GM10248 (cell line): Measurements from ENCODE around the gene WIPF2.
"Not testable (repeated sequence)": the region's sequence is repeated elsewhere in the genome, so short reads cannot be mapped to it uniquely, and the experiment has no call there.

Experiments
- CTCF ChIA-PET: fragments of 300-600 bp; sonication (Branson Sonifier 250); formaldehyde crosslinking; extraction: SDS; loops from one replicate; lab custom pipeline; 2021; ENCODE audit warnings: antibody characterized with exemption; lab: Yijun Ruan, JAX
- POLR2A ChIA-PET: fragments of 350-650 bp; sonication (Branson Sonifier 250); formaldehyde crosslinking; extraction: SDS; loops from one replicate; lab custom pipeline; 2020; ENCODE audit warnings: antibody characterized with exemption; lab: Yijun Ruan, JAX
- DNase-seq: peaks from one replicate; pipeline ENCODE4 v3.0.0; 2012; ENCODE audit errors: extremely low spot score
- TF ChIP-seq, protein P1 (sequence below): IDR thresholded peaks from 2 replicates; pipeline ENCODE4 v1.5.1; 2012; ENCODE audit warnings: mild to moderate bottlenecking, low read depth; ENCODE audit errors: extremely low read depth, missing control alignments, control extremely low read depth

Gene WIPF2

DNA sequence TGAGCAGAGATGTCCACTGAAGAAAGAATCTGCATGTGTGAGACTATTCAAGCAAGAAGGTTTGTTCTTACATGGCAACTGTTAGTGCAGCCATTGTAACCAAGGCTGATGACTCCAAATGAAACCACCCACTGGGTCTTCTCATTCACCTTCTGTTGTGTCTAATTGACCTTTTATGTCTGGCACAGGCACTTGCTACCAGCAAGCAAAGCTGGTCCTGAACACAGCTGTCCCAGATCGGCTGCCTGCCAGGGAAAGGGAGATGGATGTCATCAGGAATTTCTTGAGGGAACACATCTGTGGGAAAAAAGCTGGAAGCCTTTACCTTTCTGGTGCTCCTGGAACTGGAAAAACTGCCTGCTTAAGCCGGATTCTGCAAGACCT is 72.2 kb downstream of the WIPF2 start:
- TF ChIP-seq, protein P1, sequence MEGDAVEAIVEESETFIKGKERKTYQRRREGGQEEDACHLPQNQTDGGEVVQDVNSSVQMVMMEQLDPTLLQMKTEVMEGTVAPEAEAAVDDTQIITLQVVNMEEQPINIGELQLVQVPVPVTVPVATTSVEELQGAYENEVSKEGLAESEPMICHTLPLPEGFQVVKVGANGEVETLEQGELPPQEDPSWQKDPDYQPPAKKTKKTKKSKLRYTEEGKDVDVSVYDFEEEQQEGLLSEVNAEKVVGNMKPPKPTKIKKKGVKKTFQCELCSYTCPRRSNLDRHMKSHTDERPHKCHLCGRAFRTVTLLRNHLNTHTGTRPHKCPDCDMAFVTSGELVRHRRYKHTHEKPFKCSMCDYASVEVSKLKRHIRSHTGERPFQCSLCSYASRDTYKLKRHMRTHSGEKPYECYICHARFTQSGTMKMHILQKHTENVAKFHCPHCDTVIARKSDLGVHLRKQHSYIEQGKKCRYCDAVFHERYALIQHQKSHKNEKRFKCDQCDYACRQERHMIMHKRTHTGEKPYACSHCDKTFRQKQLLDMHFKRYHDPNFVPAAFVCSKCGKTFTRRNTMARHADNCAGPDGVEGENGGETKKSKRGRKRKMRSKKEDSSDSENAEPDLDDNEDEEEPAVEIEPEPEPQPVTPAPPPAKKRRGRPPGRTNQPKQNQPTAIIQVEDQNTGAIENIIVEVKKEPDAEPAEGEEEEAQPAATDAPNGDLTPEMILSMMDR: no peak
- no peak for DNase-seq
- POLR2A ChIA-PET: interaction anchor here (0.7 kb wide), 1 partner anchor 60 kb away, joined by 4 read pairs; no protein-coding TSS in a partner anchor
- CTCF ChIA-PET: interaction anchor here (0.8 to 30.0 kb wide), 19 partner anchors 7 to 279 kb away, joined by 3 to 604 read pairs (median 6); partner anchors contain the start of genes GJD3 and RARA

DNA sequence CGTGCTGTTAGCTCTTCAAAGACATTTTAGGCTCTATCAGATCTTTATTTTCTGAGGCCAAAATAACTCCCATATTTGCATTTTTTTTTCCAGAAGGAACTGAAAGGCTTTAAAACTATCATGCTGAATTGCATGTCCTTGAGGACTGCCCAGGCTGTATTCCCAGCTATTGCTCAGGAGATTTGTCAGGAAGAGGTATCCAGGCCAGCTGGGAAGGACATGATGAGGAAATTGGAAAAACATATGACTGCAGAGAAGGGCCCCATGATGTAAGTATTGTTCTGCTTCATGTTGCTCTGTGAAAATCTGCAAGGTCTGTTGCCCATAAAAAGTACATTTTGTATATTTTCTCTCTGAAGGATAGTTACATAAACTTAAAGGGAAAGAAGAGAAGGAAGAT is 74.3 kb downstream of the WIPF2 start:
- TF ChIP-seq, protein P1: no peak
- CTCF ChIA-PET: interaction anchor here (1.1 to 30.0 kb wide), 11 partner anchors 10 to 180 kb away, joined by 3 to 604 read pairs (median 5); partner anchors contain the start of genes GJD3 and RARA
- POLR2A ChIA-PET: no interaction called here
- no peak for DNase-seq

DNA sequence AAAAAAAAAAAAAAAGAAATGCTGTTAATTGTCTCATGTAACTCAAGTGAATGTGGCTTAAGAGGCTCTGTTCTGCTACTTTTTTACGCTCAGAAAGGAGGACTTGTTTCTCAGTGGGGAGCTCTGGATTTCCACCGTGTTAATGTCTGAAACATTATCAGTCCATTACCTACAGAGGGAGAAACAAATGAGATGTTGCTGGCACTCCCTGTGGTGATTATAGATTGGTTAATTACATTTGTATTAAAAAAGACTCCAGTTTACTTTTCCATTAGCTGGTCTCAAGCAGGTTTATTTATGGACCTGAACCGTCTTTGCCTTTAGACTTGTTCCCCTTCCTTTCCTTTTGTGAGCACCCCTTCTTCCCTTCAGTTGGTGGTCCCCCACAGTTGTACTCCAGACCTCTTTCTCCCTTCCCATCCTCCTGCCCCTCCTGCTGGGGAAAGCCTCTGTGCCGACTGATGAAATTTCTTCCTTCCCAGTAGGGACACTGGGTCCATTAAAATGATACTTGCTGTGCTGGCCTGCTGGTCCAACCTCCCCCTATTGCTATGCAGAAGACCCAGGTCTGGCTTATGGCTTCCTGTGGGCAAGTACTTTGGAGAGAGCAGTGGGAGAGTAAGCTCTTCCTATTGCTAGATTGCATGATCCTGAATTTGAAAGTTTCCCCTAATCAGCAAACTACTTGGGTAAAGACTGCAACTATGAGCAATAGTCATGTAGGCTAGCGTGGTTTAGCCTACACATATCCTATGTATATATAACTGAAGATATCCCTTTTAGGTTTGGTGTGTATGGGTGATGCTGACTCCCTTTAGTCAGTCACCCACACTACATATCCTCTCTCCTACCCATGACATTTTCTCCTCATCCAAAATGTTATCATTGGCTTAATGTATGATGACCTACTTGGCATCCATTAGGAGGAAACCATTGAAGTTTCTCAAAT is 76.7 kb downstream of the WIPF2 start:
- TF ChIP-seq, protein P1: no peak
- ChIA-PET POLR2A (no interaction called here), CTCF (interaction anchor here (0.8 to 30.0 kb wide), 6 partner anchors 8 to 181 kb away, joined by 3 to 604 read pairs (median 4); partner anchors contain the start of genes GJD3 and WIPF2)
- no peak for DNase-seq

GRCh38 chr17:40297511-40297910 is 78.4 kb downstream of the WIPF2 start:
- POLR2A ChIA-PET: interaction anchor here (0.6 kb wide), 1 partner anchor 1396 kb away, joined by 4 read pairs; no protein-coding TSS in a partner anchor
- no peak for DNase-seq
- CTCF ChIA-PET: interaction anchor here (1.6 to 30.0 kb wide), 2 partner anchors 59 to 79 kb away, joined by 4 to 604 read pairs; partner anchors contain the start of genes GJD3 and WIPF2
- TF ChIP-seq, protein P1: no peak

GRCh38 chr17:40298726-40299125 is 79.6 kb downstream of the WIPF2 start:
- TF ChIP-seq, protein P1: no peak
- ChIA-PET POLR2A (interaction anchor here (0.6 kb wide), 1 partner anchor 80 kb away, joined by 4 read pairs; the partner anchor contains the start of gene WIPF2), CTCF (interaction anchor here (0.8 to 30.0 kb wide), 7 partner anchors 8 to 101 kb away, joined by 3 to 604 read pairs (median 5); partner anchors contain the start of genes GJD3 and RARA)
- no peak for DNase-seq

DNA sequence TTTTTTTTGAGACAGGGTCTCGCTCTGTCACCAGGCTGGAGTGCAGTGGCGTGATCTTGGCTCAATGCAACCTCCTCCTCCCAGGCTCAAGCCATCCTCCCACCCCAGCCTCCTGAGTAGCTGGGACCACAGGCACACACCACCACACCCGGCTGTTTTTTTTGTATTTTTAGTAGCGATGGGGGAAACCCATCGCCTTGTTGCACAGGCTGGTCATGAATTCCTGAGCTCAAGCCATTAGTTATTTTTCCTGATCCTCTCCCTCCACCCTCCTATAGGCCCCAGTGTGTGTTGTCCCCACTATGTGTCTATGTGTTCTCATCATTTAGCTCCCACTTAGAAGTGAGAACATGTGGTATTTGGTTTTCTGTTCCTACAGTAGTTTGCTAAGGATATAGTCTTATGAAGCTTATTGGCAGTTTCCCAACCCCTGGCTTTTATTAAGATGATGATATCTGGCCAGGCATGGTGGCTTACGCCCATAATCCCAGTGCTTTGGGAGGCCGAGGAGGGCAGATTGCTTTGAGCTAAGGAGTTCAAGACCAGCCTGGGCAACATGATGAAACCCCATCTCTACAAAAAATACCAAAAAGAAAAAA is 80.2 kb downstream of the WIPF2 start:
- not testable (repeated sequence) for DNase-seq
- ChIA-PET POLR2A (interaction anchor here (0.6 to 0.7 kb wide), 2 partner anchors 29 to 80 kb away, joined by 3 to 4 read pairs; partner anchors contain the start of gene WIPF2), CTCF (interaction anchor here (0.8 to 30.0 kb wide), 9 partner anchors 8 to 101 kb away, joined by 3 to 604 read pairs (median 5); partner anchors contain the start of genes GJD3 and RARA)
